HK-2 (cell line): ENCODE measurements around the gene MYO5B.
"Not testable (repeated sequence)": the region's sequence is repeated elsewhere in the genome, so short reads cannot be mapped to it uniquely, and the experiment has no call there.

Experiments
- DNase-seq: peaks from one replicate; pipeline ENCODE4 v3.0.0-alpha.2; 2018; ENCODE audit not compliant: unreplicated experiment

The MYO5B gene

GRCh38 chr18:49795612-49796552 lies 399.1 kb downstream of the MYO5B start:
- DNase-seq, result no peak

DNA sequence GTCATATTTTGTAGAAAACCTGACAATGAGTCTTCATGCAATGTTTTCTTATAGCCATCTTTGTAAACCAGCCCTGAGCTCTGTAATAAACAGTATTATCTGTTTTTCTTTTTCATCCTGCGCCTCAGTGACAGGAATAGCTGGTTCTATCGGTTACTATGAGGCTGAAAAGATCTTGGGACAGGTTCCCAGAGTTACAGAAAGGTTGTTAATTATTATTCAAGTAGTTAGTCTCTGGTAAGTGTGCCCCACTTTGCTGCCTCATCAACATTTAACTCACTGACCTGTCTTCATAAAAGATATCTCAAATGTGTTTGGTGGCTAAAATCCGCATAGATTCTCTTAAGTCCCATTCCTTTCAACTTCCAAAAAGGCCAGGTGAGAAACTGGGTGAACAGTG lies 400.2 kb downstream of the MYO5B start:
- DNase-seq, result no peak

DNA sequence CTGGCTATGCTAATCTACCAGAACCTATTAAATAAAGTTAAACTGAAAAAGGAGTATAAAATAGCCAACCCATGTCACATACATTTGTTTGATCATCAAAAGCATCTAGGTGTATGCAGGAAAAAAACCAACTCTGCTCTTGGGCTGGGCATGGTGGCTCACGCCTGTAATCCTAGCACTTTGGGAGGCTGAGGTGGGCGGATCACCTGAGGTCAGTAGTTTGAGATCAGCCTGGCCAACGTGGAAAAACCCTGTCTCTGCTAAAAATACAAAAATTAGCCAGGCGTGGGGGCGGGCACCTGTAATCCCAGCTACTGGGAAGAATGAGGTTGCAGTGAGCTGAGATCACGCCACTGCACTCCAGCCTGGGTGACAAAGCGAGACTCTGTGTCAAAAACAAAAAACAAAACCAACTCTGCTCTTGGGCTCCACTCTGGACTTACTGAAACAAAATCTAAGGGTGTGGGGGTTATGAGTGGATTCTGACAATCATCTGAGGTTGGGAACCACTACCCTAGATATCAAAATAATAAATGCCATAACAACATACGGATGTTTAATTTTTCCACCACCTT lies 405.3 kb downstream of the MYO5B start:
- not testable (repeated sequence) for DNase-seq

DNA sequence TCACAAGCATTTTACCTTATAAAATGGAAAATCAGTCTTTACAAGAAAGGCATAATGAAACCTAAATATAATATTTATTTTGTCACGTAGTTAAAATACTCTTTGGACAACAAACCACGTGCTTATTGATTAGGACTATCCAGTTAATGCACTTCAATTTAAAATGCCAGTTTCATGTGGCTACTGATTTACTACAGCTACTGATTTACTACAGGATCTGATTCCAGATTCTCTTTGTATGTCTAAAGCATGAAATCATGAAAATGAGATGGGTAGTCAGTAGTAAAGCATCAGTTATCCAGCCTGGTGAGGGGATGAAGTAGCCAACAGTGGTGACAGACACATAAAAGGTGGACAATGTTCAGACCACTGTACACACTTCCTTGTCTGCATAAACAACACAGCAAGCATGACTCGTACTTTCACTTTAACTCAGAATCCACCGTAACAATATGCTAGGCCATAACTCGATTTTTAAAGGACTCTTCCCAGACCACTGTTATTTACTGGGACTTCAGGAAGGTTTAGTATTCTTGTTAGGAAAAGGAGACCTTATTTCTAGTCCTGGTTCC lies 406.5 kb downstream of the MYO5B start:
- no peak for DNase-seq

DNA sequence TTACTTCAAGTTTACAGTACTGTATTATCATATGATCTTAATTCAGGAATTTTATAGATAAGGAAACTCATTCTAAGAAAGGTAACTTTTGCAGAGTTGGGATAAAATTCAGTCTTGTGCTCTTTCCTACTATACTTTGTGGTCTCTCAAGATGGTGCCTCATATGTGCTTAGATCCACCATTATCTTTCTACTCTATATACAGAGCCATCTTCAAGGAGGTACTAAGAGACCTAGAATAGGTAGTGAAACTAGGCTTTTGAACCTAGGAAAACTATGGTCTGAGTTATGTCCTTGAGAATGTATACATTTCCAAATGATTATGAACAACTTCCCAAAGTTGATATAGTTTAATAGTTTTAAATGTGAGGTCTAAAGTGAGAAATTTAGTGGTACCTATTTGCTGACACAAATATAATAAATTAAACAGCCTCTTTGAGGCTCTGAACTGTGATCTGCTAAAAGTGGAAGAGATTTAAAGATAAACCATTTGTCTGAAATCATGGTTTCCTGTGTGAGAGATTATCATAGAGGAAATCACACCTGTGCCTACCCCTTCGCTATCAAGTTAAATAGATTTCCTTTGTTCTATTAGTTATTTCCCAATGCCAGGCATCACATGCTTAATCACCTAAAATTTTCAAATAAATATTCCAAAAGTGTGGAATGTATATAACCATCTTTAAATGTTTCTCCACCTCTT lies 408.8 kb downstream of the MYO5B start:
- DNase-seq, result no peak

GRCh38 chr18:49784427-49785185 lies 410.3 kb downstream of the MYO5B start:
- DNase-seq, result no peak

DNA sequence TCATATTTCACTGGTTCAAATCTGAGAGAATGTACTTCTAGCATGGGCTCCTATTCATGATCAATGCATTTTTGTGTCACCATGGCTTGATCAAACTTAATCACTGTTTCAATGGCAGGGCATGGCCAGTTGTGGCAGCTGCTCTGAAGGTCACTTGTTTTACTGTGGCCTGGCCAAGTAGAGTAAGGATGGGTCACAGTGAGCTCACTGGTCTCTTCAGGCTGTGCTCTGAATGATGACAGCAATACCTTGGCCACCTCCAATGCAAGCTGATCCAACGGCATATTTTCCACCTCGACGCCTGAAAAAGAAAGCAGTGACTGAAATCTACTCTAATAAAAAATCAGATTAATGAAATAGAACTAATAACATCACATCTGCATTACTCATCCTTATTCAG lies 411.3 kb downstream of the MYO5B start:
- not testable (repeated sequence) for DNase-seq

DNA sequence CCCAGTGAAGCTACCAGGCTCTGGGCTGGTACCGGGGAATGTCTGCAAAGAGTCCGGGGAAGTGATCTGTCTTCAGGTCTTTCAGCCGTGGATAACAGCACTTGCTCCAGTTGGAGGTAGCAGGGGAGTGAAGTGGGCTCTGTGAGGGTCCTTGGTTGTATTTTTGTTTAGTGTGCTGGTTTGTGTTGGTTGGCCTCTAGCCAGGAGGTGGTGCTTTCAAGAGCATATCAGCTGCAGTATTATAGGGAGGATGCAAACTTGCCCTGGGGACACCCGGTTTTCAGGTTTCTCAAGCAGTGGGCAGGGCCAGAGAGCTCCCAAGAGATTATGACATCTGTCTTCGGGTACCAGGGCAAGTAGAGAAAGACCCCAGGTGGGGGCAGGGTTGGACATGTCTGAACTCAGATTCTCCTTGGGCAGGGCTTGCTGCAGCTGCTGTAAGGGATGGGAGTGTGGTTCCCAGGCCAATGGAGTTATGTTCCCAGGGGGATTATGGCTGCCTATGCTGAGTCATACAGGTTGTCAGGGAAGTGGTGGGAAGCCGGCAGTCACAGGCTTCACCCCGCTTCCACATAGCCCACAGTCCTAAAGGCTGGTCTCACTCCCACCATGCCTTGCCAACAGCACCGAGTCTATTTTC lies 416.0 kb downstream of the MYO5B start:
- DNase-seq, result no peak
